Right lung (tissue), 5 donors: Measurements from ENCODE around the gene SLBP. TPM values are rescaled to one million over a fixed set of nuclear protein-coding genes. Genes with fewer than 3 reads are reported as not detected.

ENCODE experiments used
- DNase-seq, 2 donors: peaks; one replicate each; pipeline ENCODE4 v3.0.0-alpha.2; 2013
- polyA plus RNA-seq, 5 donors: library from polyadenylated mRNA; unstranded; fragments of 120-200 nt; gene quantifications; one replicate each; pipeline versions ENCODE4 v1.2.1 to v1.2.3, GENCODE V29; 2013; ENCODE audit warnings: inconsistent platforms in 1 of 5, low replicate concordance in 1 of 5; ENCODE audit not compliant: insufficient read length in 5 of 5, insufficient read depth in 1 of 5

SLBP gene
- polyA plus RNA-seq, 5 donors = 57.2 to 82.7 (median 68.3) TPM

DNA sequence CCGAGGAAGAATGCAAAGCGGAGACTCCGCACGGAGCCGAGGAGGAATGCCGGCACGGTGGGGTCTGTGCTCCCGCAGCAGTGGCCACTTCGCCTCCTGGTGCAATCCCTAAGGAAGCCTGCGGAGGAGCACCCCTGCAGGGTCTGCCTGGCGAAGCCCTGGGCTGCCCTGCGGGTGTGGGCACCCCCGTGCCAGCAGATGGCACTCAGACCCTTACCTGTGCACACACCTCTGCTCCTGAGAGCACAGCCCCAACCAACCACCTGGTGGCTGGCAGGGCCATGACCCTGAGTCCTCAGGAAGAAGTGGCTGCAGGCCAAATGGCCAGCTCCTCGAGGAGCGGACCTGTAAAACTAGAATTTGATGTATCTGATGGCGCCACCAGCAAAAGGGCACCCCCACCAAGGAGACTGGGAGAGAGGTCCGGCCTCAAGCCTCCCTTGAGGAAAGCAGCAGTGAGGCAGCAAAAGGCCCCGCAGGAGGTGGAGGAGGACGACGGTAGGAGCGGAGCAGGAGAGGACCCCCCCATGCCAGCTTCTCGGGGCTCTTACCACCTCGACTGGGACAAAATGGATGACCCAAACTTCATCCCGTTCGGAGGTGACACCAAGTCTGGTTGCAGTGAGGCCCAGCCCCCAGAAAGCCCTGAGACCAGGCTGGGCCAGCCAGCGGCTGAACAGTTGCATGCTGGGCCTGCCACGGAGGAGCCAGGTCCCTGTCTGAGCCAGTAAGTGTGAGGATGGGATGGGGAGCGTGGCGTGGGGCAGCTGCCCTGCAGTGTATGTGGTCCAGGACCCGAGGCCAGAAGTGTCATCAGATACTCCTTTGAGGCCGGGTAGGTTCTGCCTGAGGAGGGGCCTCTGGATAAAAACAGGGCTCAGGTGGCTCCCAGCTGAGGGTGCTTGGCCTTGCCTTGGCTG is 16.2 kb upstream of the SLBP start:
- DNase-seq = no peak

DNA sequence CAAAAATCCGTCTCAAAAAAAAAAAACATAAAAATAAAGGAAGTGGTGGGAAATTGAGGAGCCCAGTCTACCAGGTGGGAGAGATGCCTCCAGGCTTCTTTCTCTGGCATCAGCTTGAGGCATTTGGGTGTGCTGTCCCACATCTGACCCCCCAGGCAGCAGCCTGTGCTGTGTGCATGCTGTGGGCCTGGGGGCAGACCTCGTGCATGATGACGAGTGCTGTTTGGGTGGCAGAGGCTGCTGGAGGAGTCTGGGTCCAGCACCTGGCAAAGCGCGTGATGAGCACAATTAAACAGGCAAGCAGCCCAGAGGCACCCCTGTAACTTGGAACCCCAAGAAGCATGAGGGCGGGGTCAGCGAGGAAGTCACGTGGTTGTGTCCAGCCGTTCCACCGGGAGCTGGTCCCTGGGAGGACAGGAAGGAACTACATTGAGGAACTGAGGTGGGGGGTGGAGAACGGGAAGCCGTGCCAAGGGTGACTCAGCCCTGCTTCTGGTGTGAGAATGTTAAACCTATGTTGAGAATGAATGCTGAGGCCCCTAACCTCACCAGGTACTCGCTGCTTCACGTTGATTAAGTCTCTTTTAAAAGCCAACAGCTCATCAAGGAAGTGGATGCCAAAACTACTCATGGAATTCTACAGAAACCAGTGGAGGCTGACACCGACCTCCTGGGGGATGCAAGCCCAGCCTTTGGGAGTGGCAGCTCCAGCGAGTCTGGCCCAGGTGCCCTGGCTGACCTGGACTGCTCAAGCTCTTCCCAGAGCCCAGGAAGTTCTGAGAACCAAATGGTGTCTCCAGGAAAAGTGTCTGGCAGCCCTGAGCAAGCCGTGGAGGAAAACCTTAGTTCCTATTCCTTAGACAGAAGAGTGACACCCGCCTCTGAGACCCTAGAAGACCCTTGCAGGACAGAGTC is 15.3 kb upstream of the SLBP start:
- no peak for DNase-seq

DNA sequence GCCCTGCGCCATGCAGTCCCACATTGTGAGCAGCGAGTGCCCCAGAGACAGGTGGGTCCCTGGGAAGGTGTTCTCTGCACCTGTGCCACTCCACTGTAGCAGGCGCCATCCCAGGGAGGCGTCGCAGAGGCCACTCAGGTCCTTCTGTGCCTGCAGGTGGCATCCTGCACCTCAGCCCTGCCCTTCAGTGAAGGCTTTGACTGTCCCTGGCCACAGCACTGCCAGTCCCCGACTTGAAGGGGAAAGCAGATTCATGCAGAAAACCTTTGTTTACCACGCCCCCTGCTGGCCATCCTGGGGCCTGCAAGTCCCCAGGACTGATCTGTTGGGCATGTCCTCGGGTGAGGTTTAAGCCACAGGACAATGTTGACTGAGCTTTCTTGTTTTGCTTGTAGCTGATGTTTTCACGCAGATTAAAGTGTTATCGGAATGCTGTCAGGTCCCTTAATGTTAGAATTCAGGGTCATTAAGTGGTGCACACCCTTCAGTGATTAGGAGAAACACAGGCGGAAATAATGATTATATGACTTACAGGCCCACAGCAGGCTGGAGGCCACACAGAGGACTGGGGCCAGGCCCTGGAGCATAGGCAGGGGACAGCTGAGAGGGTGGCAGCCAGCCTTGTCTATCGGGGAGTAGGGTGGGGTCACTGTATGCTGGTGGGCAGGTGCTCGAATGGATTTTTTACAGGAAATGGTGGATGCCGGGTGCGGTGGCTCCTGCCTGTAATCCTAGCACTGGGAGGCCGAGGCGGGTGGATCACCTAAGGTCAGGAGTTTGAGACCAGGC is 14.2 kb upstream of the SLBP start:
- peak; percentile 61 to 80 for DNase-seq

DNA sequence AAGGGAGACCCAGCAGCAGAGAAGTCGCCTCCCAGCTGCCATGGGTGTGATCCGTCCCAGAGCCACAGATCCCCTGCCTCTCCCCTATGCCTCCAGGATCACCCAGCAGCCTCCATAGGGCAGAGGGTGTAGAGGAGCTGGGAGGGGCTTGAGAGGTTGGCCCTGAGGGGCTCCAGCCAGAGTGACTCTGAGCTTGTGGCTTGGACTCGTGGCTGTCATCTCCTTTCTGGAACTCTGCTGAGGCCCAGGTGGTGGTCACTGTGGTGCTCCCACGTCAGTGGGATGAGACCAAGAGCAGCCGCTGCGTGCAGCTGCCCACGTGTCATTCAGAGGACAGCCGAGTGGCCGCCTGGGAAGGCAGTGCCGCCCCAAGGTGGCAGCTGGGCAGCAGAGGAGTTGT is 13.4 kb upstream of the SLBP start:
- DNase-seq = no peak

DNA sequence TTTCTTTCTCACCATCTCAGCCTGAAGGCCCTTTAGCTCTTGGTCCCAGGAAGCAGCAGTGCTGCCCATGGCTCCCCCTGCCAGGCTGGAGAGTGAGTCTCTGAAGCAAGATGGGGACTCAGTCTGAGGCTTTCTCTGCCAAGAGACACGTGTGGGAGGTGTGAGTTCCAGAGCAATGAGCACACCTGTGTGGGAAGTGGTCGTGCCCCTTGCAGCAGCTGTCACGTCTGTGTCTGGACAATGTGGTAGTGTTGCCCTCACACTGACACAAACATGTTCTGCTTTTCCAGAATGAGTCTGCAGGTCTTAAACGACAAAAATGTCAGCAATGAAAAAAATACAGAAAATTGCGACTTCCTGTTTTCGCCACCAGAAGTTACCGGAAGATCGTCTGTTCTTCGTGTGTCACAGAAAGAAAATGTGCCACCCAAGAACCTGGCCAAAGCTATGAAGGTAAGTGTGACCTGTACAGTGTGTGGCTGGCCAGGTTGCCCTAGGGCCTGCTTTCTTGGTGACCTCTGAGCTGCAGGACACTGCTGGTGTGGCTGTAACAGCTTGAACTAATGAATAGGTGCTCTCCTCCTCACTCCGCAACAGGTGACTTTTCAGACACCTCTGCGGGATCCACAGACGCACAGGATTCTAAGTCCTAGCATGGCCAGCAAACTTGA is 11.1 kb upstream of the SLBP start:
- no peak for DNase-seq

DNA sequence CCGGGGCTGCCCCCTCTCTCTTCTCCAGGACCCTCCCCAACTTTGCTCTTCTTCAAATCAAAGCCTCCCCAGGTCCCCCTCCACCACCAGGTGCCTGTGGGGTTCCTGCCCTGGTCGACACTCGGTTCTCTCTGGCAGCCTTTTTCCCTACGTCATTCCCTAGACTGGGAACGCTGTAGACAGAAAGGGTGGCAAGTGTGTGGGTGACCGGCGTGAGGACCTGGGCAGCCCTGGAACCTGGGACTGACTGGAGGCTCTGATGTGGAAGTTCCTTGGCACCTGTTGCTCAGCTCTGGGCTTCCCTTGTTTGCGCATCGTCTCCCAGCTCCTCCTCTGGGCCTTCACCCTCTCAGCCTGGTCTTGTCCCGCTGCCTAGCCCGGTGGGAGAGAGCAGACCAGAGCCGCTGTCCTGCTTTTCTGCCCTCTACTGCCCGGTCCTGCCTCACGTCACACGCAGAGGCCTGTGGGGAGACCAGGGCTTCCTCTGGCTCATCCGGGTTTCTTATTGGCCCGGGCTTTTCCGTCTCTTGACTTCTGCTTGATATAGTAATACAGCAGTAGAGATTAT is 10.5 kb upstream of the SLBP start:
- no peak for DNase-seq

DNA sequence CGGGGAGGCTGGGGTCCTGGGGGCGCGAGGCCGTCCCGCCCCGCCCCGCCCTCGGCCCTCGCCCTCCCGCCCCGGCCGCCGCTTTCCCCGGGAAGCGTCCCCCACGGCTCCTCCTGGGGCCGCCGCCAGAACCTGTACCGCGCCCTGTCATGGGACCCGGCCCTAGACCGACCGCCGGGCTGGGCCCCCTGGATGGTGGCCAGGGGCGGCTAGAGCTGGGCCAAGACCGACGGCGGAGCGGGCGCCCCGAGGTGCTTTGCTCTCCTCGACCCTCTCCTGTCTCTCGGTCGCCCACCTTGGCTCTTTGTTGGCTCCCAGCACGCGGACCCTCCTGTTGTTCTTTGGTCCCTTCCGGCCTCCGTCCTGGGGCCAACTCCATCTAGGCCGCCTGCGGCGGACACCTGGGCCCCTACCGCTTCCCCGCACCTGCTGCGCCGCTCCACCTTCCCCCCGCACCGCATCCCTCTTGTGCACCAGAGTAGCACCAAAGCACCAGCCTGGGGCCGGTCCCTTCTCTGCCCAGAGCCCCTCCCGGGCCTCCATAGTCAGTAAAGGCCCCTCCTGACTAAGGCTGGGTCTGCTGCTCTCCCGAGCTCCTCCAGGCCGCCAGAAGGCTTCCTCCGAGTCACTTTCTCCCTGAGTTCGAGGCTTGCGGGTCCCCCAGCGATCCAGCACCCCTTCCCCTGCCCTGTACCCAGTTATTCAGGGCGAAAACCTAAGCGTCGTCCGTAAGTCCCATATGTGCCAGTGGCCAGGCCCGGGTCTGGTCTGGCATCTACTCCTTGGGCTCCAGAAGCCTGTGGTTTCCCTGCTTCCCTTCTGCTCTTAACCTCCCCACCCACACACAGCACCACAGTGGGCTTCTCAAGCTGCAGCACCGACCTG is 9.8 kb upstream of the SLBP start:
- DNase-seq = no peak

DNA sequence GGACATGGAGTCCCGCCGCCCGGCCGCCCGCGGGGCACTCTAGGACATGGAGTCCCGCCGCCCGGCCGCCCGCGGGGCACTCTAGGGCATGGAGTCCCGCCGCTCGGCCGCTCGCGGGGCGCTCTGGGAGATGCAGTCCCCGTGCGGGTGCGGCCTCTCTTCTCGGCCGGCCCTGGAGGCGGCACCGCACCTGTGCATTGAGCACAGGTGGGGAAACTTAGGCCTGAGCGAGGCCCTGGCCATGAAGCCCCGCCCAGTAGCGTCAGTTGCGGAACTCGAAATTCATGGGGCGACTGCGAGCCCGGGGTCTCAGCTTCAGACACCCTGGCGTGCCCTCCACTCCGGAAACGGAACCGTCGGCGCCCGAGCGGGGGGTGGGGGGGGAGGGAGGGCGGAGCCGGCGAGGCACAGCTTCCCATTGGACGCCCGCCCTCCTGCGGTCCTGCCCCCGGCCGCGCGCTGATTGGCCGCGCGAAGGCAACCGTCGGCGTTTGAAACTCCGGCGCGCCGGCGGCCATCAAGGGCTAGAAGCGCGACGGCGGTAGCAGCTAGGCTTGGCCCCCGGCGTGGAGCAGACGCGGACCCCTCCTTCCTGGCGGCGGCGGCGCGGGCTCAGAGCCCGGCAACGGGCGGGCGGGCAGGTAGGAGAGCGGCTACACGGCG is 9.0 kb upstream of the SLBP start, which contains the start of the genes TACC3 and TMEM129:
Gene TACC3, plus strand, starts transcription at position 519 of the 663 bp plus-strand sequence. CDS start 1,901 bp downstream, outside the sequence.
Gene TMEM129, minus strand, starts transcription at position 321 of the 663 bp plus-strand sequence. CDS start 486 bp downstream, outside the sequence.
- DNase-seq = peak; percentile 94 to 95

DNA sequence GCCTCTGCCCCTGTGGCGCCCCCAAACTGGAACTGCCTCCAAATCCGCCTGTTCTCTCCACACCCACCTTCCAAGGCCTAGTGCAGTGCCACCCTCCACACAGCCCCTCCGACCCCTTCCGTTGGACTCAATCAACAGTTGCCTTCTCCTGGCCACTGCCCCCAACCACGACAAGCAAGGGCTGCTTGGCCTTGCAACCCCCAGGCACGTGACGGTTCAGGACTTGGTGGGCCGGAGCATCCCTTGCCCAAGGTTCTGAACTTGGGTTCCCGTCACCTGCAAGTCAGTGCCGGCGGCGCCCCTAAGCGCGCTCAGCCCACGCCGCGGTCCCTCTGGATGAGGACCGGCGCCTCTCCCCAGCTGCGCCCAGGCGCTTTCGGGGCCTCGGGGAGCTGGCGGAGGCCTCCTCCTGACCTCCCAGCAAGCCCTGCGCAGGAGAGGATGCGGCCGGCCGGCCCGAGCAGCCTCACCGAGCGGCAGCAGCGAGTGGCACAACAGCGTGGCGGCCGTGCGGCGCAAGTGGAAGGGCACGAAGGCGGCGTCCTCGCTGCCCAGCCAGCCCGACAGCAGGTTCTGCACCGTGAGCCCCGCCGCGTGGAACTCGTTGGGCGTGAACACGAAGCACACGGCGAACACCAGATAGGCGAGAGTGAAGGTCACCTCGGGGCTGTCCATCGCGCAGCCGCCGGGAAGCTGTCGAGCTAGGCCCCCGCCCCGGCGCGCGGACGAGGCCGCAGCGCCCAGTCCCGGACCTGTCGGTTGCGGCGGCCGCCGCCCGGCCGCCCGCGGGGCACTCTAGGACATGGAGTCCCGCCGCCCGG is 8.3 kb upstream of the SLBP start:
- DNase-seq = peak in 1 of 2 donors; percentile 30

DNA sequence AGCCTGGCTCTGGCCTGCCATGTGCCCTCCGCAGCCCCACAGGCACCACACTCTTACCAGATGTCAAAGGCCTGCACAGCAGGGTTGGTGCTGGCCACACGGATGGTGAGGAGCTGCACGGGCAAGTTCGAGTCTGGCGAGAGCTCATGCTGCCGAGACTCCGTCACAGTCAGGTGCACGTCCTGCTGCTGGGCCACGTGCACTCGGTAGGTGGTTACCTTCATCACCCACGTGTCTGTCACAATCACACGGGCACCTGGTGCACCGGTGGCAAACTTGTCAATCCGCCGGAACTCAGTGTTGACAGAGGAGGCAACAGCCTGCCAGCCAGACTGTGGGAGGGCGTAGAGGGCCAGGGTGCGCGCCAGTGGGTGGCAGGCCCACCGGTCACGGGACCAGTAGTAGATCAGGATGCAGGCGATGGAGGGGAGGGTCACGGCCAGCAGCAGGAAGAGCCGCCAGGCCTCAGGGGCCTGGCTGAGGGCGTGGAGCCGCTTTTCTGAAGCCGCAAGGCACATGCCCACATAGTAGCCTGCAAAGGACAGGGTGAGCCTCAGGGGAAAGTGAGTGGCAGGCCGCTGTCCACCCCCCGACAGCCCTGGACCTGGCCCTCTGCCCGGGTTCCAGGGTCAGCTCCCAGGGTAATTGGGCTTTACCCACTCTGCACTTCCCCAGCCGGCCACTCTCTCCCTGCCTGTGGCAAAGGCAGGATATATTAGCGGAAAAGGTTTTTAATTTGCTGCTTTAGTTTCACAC is 6.2 kb upstream of the SLBP start:
- DNase-seq = no peak

DNA sequence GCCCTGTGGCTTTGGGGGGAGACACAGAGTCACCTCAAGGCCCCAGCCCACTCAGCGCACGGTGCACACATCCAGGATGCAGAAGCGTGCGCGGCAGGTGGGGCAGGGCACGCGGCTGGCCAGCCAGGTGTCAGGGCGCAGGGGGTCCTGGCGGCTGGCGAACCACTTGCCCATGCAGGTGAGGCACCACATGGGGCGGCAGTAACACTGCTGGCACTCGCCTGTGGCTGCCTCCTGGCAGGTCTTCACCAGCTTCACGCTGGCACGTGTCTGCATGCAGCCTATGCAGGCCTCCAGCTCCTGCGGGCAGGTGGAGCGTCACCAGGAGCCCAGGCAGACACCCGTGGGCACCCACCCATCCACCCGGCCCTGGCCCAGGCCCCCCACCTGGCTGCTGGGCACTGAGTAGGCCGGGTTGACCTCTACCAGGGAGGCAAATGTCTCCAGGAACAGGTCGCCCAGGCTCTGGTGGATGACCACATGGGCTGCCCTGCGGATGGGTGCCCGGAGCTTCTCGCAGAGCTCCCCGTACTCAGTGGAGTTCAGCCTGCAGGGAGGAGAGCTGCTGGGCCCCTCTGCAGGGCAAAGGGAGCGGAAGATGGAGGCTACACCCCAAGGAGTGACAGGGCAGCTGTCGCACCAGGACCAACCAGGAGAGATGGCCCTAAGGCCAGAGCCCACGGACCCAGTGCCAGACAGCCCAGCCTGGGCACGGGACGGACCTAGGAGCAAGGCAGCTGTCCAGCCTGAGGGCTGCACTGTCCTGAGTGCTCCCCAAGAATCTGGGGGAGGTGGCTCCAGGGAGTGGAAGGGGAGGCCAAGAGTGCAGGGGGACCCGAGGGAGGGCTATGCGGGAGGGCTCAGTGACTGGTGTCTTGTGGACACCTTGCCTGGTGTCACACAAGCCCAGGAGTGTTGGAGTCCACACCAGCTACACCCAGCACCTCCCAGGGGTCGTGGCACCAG is 5.3 kb upstream of the SLBP start:
- DNase-seq = no peak

DNA sequence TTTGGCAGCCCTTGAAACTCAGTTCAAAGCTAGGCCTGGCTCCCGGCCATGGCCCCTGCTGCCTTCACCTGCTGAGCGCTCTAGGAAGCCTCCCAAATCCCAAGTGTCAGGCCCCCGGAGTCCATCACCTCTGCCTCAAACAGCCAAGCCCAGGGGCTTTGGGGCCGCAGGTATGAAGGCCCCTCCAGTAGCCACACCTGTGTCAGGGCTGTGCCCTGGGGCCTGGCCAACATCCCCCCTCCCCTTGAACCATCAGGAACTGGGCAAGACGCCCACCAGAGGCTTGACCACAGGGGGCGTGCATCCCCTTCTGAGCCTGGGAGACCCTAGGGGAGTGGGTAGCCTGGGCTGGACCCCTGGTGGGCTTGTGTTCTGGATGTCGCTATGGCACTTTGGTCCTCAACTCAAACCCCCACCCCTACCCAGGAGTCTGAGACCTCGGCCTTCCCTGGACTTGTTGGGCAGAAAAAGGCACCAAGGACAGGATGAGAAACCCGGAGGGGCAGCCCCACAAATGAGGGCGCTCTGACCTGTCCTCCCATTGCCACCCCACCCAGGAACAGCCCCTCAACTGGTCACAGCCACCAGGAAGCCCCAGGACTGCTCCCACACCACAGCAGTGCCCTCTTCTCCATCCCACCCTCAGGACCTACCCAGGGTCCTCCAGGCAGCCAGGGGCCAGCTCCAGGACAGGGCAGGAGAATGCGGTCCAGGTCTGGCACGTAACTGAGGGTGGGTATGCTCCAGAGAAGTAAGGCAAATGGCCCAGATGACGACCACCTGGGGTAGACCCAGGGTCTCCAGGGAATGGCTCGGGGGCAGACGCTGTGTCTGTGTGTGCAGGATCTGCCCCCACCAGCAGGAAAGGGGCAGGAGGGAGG is 4.2 kb upstream of the SLBP start:
- no peak for DNase-seq

DNA sequence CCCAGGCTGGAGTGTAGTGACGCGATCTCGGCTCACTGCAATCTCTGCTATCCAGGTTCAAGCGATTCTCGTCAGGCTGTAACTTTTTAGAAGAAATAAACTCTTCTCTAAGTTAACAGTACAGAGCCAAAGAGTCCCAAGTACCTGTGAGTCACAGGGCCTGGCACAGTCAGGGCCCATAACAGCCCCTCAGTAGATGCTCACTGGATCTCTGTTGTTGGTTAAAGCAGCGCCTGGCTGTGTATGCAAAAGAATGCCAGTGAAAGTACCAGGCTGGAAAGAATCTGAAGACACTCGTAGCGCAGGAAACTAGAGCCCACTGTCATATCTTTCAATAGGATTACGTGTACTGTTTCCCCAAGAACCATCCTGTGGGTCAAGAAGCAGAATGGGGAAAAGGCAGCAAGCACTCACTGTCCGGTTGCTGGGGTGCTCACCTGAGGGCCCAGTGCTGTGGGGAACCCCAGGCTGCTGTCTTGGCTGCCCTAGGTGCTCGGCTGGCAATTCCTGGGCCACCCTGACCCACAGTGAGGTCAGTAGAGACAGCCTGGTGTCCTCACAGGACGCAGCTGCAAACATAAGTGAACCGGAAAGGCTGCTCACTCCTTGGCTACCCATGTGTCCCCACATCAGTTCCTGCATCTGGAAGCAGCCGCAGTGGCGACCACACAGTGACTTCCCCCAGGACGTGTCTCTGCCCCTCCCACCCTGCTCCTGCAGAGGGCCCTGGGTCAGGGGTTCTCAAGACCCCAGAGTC is 3.1 kb upstream of the SLBP start:
- DNase-seq = no peak
